Right kidney (tissue), 1 donor: ENCODE data around the gene SMIM28.
"Not testable (repeated sequence)": the region's sequence is repeated elsewhere in the genome, so short reads cannot be mapped to it uniquely, and the experiment has no call there.

Experiments used
- DNase-seq: peaks from one replicate; pipeline ENCODE4 v3.0.0-alpha.2; 2016

Gene SMIM28

DNA sequence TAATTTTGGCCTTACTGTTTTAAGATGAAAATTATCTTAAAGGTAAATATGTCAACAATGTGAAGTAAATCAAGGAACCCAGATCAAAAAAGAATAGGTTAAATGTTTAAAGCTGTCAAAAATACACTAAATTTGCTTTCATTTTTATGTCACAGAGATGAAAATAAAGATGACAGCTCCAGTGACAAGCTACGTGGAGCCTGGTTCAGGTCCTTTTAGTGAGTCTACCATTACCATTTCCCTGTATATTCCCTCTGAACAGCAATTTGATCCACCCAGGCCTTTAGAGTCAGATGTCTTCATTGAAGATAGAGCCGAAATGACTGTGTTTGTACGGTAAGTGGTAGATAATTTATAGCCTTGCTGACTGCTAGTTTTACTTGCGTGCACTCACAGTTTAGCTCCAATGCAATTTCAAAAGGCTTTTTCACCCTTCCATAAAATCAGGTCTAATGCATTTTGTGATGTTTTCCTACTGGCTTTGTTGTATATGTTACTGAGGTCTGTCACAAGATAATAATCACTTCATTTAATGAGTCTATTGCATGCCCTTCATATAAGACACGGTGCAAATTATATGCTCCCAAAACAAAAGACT lies 28.2 kb downstream of the SMIM28 start:
- DNase-seq = no peak

DNA sequence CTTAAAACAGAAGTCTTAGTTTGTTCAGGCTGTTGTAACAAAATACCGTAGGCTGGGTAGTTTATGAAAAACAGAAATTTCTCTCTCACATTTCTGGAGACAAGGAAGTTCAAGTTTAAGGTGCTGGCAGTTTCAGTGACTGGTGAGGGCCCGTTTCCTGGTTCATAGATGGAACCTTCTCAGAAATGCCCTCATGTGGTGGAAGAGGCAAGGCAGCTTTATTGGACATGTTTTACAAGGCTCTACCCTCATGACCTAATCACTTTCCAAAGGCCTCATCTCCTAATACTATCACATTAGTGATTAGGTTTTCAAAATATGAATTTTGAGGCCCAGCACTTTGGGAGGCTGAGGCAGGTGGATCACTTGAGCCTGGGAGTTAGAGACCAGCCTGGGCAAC lies 28.7 kb downstream of the SMIM28 start:
- no peak for DNase-seq

DNA sequence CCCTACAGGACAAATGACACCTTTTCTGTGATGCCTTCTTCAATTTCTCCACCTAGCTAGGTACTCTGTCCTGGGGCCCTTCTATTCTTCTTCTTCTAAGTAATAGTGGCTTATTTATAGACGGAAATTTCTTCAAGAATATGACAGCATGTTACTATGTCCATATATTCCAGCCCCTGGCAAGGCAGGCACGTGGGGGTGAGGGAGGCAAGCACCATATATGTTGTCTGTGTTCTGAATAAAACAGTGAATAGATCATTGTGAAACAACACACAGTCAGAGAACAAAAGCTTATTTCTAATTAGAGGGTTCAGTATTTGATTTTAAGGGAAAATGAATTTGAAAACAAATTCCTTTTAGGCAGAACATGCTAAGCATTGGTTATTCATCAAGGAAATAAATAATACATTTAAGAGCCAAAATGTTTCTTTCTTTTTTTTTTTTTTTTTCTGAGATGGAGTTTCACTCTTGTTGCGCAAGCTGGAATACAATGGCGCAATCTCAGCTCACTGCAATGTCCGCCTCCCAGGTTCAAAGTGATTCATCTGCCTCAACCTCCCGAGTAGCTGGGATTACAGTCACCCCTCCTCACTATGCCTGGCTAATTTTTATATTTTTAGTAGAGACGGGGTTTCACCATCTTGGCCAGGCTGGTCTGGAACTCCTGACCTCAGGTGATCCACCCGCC lies 32.5 kb downstream of the SMIM28 start:
- no peak for DNase-seq

DNA sequence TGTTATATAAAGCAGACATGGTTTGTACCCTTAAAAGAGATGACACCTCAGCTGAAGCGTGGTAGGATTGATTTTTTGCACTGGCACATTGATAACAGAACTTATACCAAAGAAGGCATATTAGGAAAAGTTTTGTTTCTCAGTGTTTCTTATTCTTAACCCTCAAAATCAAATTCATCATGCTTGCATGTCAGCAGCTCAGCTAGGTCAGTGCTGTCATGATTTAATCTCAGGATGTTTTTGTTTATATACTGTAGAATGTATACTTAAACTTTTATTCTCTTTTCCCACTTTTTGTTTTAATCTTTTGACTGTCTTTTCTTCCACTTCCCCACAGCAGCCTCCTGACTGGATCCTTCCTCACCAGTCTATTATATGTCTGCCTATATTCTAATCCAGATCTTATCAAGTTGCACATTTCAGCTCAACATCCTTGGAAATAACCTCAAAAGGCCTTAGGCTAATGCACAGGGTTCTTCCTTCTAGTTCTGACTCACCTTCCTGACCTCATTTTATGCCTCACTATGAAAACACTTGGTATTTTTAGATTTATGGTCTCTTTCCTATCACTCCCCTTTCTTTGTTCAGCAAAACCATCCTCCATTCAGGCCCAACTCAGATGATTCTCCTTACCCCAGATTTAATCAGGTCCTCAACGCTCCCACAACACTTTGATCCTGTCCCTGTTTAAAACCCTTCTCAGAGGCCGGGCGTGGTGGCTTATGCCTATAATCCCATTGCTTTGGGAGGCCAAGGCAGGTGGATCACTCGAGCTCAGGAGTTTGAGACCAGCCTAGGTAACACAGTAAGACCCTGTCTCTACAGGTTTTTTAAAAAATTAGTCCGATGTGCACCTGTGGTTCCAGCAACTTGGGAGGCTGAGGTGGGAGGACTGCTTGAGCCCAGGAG lies 33.5 kb downstream of the SMIM28 start:
- no peak for DNase-seq

DNA sequence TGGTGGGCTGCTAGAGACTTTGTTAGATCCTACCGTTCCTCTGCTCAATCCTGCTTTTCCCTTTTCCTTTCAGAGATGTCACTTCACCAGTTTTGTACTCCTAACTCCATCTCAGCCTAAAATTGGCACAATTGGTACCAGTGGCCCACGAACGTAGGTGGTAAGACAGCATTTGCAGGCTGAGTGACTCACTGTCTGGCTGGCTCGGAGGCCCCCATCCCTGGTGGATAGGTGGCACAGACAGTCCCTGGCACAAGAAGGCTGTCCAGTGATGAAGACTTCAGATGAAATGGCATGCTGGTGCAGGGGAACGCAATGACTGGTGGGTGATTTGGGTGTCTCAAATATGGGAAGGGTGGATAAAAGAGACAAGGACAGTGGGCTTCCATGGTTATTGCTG lies 37.4 kb downstream of the SMIM28 start:
- no peak for DNase-seq

DNA sequence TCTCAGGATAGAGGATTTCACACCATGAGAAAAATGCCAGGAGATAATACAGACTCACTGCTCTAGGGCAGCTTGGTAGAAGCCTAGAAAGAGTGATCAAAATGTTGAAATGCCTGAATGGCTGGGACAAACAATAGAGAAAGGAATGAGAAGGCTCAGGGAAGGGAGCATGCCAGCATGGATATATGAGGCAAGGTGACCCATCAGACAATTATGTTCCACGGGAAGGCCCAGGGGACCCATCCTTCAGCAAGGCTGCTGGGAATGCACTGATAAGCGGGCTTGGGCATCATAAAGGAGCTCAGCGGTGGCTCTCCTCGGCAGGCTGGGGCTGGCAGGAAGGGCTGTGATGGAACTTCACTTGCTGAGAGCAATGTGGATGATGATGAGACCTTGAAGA lies 38.5 kb downstream of the SMIM28 start:
- DNase-seq = no peak

DNA sequence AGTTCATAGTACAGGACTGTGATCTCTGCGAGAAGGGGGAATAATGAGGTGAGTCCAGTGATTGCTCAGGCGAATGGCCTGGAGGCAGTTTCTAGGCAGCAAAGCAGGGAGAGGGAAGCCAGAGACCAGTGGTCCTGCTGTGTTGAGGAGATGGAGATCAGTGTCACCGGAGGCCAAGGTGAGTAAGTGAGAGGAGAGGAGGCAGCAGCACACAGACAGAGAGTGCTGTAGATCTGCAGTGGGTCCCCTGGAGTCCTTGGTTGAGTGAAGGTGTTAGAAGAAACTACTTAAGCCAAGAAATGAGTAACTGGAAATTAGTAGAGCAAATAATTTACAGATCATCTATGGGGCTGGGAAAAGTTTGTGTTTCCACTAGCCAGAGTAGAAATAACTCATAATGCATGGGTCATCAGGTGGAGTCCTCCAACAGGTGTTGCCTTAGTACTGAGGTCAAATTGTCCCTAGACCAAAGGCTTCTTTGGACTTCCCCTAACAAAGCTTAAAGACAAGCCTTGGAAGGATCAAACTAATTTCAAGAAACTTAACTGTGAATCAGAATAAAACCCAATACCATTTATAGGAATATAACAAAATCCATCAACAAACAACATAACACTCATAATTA lies 39.9 kb downstream of the SMIM28 start:
- DNase-seq = no peak

DNA sequence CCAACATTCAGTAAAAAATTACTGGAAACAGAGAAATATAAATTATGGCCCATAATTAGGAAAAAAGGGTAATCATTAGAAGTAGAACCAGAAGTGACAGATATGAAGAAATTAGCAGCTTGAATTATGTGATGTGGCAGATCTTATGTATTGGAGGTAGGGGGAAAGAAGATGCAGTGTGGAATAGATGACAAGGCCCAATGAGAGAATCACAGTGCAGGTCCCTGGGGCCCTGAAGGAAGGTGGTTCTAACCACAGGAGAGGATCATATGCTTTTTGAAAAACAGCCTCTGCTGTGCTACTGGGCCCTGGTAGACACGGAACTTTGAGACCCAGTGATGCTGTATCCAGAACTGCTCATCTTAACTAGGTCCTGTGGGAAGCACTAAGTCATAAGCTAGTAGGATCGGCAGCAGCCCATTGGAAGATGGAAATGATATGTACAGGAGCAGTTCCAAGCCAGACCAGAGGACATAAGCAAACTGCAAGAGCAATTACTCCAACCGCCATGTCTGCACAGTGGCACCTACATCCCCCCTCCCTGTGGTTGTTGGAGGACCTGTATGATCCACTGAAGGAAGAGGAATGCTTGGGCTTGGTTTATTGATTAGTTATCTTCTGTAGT lies 40.5 kb downstream of the SMIM28 start:
- no peak for DNase-seq

DNA sequence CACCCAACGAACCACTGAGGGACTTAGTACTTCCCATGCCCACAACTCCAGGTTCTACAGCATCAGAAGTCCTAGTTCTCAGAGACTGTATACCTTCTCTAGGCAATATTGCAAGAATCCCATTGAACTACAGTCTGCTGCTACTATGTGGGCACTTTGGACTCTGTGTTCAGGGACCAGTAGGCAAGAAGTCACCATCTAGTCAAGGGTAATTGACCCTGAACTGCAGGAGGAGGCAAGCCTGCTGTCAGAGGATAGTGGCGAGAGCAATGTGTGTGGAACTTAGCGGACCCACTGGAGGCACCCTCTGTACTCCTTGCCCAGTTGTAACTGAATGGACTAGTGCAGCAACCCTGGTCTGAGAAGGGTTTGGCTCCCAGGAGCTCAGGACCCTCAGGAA lies 42.1 kb downstream of the SMIM28 start:
- no peak for DNase-seq

DNA sequence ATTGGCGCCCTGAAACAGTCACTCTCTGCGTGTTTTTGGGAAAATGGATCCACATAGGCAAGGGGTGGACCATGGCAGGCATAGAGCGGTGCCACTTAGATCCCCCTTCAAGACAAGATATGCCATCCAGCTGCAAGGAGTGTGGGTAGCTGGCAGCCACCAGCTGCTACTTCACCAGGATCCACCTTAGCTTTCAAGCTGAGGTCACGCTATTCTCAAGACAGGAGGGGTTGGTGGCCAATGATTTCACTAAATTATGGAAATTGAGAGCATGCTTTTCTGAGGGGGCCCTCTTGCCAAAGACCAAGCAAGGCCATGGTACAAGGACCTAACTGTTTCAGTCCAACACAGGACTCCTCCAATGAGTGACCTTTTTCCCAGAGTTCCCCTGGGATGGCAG lies 42.7 kb downstream of the SMIM28 start:
- no peak for DNase-seq

DNA sequence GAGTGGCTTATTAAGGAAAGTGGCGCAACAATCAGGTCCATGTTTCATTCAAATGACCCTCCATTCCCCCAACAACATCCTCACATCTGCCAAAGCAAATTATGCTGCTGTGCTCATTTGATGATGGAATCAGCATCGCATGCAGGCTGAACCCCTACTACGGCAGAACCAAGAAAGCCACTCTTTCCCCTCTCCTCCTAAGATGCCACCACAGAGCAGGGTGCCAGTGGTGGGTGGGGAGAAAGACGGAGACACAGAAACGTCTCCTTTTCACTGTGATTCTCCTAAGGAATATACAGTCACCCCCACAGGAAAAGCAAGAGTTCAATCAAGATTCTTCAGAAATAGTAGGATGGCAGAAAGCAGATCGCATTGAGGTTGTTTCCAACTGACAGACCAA lies 43.4 kb downstream of the SMIM28 start:
- DNase-seq = no peak

DNA sequence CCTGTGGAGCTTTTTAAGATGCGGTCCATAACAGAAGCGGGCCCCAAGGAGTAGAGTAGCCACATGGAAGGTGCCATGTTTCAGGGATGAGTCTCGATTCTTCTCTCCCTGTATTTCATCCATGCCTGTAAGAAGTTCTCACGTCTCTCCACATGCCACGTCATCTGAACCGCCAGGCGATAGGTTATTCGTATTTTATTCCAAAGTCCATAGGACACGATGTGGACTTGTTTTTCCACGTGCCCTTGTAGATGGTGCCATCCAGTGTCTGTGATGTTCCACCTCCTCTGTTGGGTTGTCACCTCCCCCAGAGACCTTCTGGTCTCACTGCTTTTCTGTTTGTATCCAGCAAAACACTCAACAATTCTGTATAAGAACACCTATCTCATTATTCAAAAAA lies 43.9 kb downstream of the SMIM28 start:
- DNase-seq = no peak

DNA sequence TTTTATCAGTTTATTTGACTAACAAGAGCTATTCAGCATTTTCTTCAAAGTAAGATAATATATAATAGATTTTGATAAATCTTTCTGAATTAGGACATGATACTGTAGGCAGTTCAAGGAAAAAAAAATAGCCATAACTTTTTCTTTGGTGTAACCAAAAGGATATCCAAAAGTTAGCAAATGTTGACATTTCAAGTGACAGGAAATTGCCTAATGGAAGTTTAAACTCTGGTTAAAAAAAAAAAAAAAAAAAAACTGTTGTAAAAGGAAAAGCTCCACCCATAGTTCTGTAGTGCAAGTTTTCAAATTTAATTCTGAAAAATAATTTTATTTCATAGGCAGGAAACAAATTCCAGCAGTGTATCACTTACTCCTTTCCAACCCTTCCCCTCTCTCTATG lies 45.2 kb downstream of the SMIM28 start:
- no peak for DNase-seq

DNA sequence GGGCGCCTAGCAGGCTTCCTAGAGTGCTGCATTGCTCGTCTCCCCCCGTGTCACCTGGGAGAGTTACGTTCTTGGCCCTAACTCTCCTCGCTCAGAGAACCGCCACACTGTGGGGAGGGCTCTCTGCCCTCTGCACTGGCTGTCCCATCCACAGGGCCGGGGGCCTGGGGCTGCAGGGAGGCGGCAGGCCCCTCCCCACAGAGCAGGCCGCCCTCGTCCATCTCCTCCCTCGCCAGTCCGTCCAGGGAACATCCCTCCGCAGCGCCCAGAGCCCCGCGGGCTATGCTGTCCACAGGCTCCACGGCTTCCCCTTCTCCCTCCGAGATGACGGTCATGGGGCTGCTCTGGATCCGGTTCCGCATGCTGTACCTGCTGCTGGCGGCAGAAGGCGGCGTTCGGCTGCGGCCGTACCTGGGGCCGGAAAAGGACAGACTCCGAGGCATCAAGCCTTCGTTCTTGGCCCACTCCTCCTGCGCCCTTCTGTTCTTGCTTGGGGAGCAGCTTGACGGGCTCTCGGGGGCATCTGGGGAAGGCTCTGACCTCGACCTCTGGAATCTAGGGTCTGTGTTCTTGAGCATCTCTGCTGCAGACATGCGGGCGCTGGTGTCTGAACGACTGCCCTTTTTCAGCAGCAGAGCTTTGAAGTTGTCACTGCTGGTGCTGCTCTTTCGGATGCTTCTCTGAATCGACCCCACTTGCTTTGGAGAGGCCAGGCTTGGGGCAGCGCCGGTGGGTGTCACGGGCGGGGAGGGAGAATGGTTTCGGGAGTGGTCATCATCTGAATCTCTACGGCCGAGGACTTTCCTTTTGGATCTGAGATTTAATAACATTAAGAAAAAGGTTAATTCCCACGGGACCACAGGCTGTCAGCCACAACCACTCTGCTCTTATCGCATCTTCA lies 46.5 kb downstream of the SMIM28 start:
- no peak for DNase-seq

DNA sequence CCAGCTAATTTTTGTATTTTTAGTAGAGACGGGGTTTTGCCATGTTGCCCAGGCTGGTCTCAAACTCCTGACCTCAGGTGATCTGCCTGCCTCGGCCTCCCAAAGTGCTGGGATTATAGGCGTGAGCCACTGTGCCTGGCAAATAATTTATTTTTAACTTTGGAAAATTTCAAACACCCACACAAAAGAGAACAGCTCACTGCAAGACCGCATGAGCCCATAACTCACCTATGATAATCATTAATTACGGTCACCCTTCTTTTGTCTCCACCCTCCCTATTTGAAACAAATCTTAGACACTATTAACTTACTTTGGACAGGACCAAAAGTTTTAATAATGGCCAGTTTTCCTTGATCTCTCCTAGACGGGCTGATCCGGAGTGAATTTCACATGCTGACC lies 47.6 kb downstream of the SMIM28 start:
- DNase-seq = not testable (repeated sequence)

DNA sequence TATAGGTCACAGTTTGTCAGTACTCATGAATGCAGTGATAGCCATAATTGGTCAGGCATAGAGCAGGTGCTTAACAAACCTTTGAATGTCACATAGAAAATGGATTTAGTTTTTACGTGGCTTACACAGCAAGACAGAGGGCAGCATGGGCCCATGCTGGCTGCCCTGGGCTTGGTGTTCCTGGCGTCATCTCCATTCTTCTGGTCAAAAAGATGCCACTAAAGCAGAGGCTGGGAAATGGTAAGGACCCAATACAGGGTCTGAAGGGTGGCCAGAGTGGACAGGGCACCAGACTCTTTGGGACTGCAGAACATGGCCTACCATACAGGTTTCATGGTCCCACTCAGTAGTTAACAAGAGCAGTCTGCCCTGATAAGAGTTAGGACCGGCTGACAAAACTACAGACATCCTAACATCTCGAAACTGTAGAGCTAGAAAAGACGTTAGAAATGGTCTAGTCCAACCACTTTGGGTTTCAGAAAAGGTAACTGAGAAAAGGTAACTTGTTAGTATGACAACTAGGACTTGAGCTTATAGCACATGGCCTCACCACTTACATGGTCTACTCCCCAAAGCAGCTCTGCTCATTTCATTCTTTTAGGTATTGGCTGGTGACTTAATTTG lies 48.9 kb downstream of the SMIM28 start:
- DNase-seq = no peak

DNA sequence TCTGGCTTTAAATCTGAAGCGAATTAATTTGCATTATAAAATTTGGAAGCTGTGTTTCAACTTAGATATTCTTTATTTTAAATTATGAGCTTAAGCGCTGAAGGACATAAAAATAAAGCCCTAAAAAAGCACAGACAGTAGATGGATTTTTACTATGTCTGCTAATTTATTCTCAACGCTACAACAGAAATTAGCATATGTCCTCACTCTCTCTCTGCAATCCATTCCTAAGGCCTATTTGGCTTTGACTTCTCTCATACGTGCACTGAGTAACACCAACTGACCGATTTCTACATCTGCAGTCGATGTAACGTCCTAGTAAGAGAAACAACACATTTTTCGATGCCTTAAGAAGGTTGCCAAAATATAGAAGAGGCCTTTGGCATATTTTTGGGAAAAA lies 50.0 kb downstream of the SMIM28 start:
- no peak for DNase-seq

DNA sequence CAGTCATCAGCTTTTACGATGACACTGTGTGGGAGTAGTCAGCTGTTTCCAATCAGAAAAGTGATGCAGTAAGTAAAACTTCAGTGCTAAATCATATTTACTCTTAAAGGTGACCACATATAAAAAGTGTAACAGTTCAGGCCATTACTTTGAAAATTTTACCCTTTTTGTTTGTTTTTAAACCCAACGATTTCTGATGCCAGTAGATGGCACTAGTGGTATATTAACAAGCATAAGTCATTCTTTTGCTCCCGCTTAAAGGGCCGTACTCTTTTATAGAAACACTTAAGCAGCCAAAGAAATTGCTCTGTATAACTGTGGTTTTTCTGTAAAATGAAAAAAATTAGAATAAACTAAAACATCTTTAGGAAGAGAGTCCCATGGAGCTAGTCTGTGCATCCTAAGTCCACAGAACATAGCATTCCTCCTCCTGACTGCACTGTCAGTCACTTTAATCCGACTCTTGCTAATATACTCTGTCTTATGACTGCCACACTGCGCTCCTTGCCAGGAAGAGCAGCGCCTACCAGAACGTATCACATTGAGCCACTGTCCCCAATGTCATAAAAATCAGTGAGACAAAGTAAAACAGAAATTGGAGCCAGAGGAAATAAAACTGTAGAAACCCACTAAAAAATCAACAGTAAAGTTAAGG lies 51.4 kb downstream of the SMIM28 start:
- DNase-seq = peak; percentile 47

DNA sequence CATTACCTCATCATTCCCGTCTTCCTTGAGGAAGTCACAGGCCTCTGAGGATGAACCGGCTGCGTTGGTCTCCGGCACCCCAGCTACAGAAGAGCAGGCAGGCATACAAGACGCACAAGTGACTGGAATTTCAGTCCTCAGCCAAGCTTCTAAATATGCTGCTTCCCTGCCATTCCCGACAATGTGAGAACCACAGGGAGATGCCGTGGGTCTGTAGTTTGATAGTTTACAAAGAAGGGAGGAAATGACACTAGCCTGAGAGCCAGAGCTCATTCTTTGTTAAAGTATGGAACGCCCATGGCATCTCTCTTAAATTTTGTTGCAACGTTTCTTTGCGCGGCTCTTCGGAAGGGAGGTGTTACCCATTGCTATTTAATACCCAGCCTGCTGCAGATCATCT lies 52.1 kb downstream of the SMIM28 start:
- peak; percentile 28 for DNase-seq

DNA sequence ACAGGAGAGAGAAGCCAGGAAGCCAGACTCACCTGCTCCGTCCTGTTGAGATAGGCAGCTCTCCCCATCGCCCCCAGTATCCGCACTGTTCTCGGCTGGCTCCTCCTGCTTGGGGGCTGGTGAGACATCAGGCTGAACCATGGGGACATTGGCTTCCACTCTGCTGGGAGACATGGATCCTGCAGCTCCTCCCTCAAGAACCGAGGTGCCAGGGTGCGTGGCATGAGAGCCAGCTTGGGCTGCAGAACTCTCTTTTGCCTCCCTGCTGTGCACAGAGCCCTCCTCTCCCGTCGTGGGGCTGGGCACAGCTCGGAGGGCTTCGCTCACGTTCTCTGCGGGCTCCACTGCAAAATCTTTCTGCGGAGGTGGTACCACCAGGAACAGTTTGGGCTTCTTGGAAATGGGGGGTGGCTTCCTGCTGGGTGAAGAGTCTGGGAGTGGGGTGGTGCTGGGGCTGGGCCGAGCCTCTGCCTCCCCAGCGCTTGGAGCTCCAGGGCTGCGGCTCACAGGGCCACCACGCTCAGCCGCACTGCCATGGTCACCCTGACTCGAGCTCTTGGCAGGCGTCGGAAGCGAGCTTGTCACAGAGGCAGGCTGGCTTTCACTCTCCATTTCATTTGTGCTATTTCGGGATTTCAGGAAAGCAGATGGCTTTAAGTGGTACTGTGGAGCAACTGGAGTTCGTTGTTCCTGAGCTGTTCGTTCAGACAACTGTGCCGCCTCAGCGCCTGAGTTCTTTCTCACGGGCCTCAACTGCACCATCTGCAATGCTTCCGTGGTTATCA lies 52.8 kb downstream of the SMIM28 start:
- DNase-seq = no peak
